GM13977 (cell line): ENCODE measurements around the gene IL2RA.

ENCODE experiments used
- DNase-seq: peaks from one replicate; pipeline ENCODE4 v3.0.0; 2012; ENCODE audit warnings: low spot score
- CTCF ChIP-seq: IDR thresholded peaks from 2 replicates; pipeline ENCODE4 v1.5.1; 2012; ENCODE audit warnings: mild to moderate bottlenecking, control low read depth; ENCODE audit not compliant: insufficient read depth; ENCODE audit errors: extremely low read depth, missing control alignments
- in situ Hi-C: fragments of 300-500 bp; cut with MboI; formaldehyde crosslinking; loops from one replicate; pipeline ENCODE4 v1.12.0; 2022; ENCODE audit warnings: low sequenced_read_pairs, low pct_unique_long_range_greater_than_20kb, mixed read lengths, inconsistent platforms; ENCODE audit not compliant: unreplicated experiment

Gene IL2RA

GRCh38 chr10:6014241-6014761 is 47.9 kb downstream of the IL2RA start:
- in situ Hi-C loops = no loop called here

GRCh38 chr10:6013413-6014192 is 48.6 kb downstream of the IL2RA start:
- DNase-seq = no peak
- TF ChIP-seq CTCF = no peak
- in situ Hi-C loops = no loop called here

More at GRCh38 chr10:6014241-6014761, 47.9 kb downstream of the IL2RA start:
- TF ChIP-seq CTCF = peak; percentile 69
- peak; percentile 76 for DNase-seq

- no peak for TF ChIP-seq CTCF
- in situ Hi-C loops = no loop called here
- DNase-seq = no peak
Measured at GRCh38 chr10:6012121-6012905, 49.9 kb downstream of the IL2RA start.

GRCh38 chr10:6011558-6011957 is 50.6 kb downstream of the IL2RA start:
- in situ Hi-C loops = no loop called here
- DNase-seq = no peak

GRCh38 chr10:6010569-6010968 is 51.6 kb downstream of the IL2RA start:
- TF ChIP-seq CTCF = no peak
- no peak for DNase-seq
- in situ Hi-C loops = no loop called here

More at GRCh38 chr10:6011558-6011957, 50.6 kb downstream of the IL2RA start:
- no peak for TF ChIP-seq CTCF

GRCh38 chr10:6009961-6010360 is 52.2 kb downstream of the IL2RA start:
- no peak for DNase-seq
- in situ Hi-C loops = no loop called here
- no peak for TF ChIP-seq CTCF
